Ishikawa (cell line): ENCODE measurements around the gene SLC4A9.

Source experiments
- CREB1 ChIP-seq: IDR thresholded peaks from 2 replicates; pipeline ENCODE4 v1.6.1; 2012; ENCODE audit warnings: low read depth
- FOXM1 ChIP-seq: IDR thresholded peaks from 2 replicates; pipeline ENCODE4 v1.6.1; 2012; ENCODE audit warnings: low read depth, borderline replicate concordance
- NFIC ChIP-seq: IDR thresholded peaks from 2 replicates; pipeline ENCODE4 v1.6.1; 2012
- REST ChIP-seq: IDR thresholded peaks from 2 replicates; pipeline ENCODE4 v1.6.1; 2012; ENCODE audit warnings: low read depth, mild to moderate bottlenecking
- TAF1 ChIP-seq: IDR thresholded peaks from 2 replicates; pipeline ENCODE4 v1.6.1; 2012; ENCODE audit warnings: low read depth, mild to moderate bottlenecking
- TCF12 ChIP-seq: IDR thresholded peaks from 2 replicates; pipeline ENCODE4 v1.6.1; 2012; ENCODE audit warnings: low read depth
- ZBTB7A ChIP-seq: IDR thresholded peaks from 2 replicates; pipeline ENCODE4 v1.6.1; 2012; ENCODE audit warnings: low read depth

GRCh38 chr5:140360681-140361479, 886 bp downstream of the SLC4A9 start:
- no peak for TF ChIP-seq FOXM1
- no peak for TF ChIP-seq TAF1
- no peak for TF ChIP-seq NFIC
- TF ChIP-seq ZBTB7A, result no peak
- no peak for TF ChIP-seq TCF12
- TF ChIP-seq CREB1, result no peak
- no peak for TF ChIP-seq REST
